ENCODE results near the gene WDR73. TPM values are rescaled to one million over a fixed set of nuclear protein-coding genes. Genes with fewer than 3 reads are reported as not detected.

Gene WDR73
- total RNA-seq, 1 experiment from 2014 or later, result 35.6 TPM

GRCh38 chr15:84604826-84605553 is 49.1 kb downstream of the WDR73 start:
- Histone ChIP-seq H3K9me3 (ENCODE audit: control insufficient read depth in 1 of 2, insufficient read depth in 1 of 2, low read depth in 1 of 2, low read length in 2 of 2) (no peaks in the 10 kb centered on the region), H3K79me2 (ENCODE audit: insufficient read depth, low read length) (peaks cover 10% of the 10 kb centered on the region; the same call in 1 of the 2 replicates), H3K4me3 (replicated peaks in 1 of 2; ENCODE audit: low read depth in 1 of 2, low read length in 2 of 2) (no peak overlapping the region), H3K27ac (ENCODE audit: low read depth, low read length) (no peak overlapping the region), H2AFZ (ENCODE audit: low read depth, low read length, poor library complexity, severe bottlenecking) (no peak overlapping the region), H3K27me3 (ENCODE audit: insufficient read depth, low read length) (no peaks in the 10 kb centered on the region), H3K4me2 (ENCODE audit: low read length) (no peak overlapping the region), H3K9me2 (ENCODE audit: insufficient read depth) (no peaks in the 10 kb centered on the region), H3K36me3 (ENCODE audit: control insufficient read depth in 1 of 2, insufficient read depth in 2 of 2, low read length in 2 of 2) (peaks cover 4 to 35% of the 10 kb centered on the region in 2 experiments; a peak in 3 of 4 replicates), H3K9ac (ENCODE audit: low read length) (no peak overlapping the region), H4K20me1 (ENCODE audit: insufficient read depth) (no peaks in the 10 kb centered on the region), H3K4me1 (ENCODE audit: control insufficient read depth in 1 of 2, insufficient read depth in 2 of 2, low read length in 2 of 2) (peaks cover 2 to 6% of the 10 kb centered on the region in 2 experiments)
- intact Hi-C loops (cut with micrococcal nuclease), result no loop called here
- ATAC-seq (no peak), DNase-seq (ENCODE audit: low read depth, low spot score) (no peak)
- TF ChIP-seq REST (IDR thresholded peaks at IDR 0.05; ENCODE audit: low read depth) (no peak), FOSL1 (IDR thresholded peaks at IDR 0.05; ENCODE audit: low read depth) (no peak), SRF (IDR thresholded peaks at IDR 0.05; ENCODE audit: low read depth) (no peak), POLR2A (IDR thresholded peaks at IDR 0.05; ENCODE audit: borderline replicate concordance, extremely low read depth, insufficient read depth, insufficient read length) (no peak), EZH2 (IDR thresholded peaks at IDR 0.05) (no peak), CBX3 (IDR thresholded peaks at IDR 0.05; ENCODE audit: low read depth) (no peak)
- ChIA-PET POLR2A (no interaction called here), RAD21 (ENCODE audit: low non-redundant PET in 1 of 2, low total read pairs in 2 of 2, uncharacterized antibody in 2 of 2, unreplicated experiment in 2 of 2) (no interaction called here), CTCF (no interaction called here)
- BruUV-seq (replicated peaks), result no TSS peak
